Stimulated activated CD8-positive, alpha-beta memory T cell treated with anti-CD3 and anti-CD28 coated beads, Interleukin-7, amount 100 ng/mL, for 24 hours (primary cell): Measurements from ENCODE around the gene GNG14.
A peak's percentile ranks its signal among the peaks of the same experiment; 100 is the strongest.
"Not testable (repeated sequence)": the region's sequence is repeated elsewhere in the genome, so short reads cannot be mapped to it uniquely, and the experiment has no call there.

Experiments used
- DNase-seq: peaks from one replicate; pipeline ENCODE4 v3.0.0-alpha.2; 2020; ENCODE audit warnings: low read depth

The GNG14 gene

GRCh38 chr19:12687496-12688196 lies at the start of gene GNG14:
GNG14 (plus strand) TSS chr19:12687998; CDS start chr19:12688049, 51 bp downstream.
- DNase-seq, result no peak

- DNase-seq, result no peak
These were observed 49.1 kb upstream of the GNG14 start for GRCh38 chr19:12638611-12639182.

GRCh38 chr19:12639901-12640613 lies 47.7 kb upstream of the GNG14 start:
- DNase-seq, result peak; percentile 74

- DNase-seq, result no peak
These were observed 46.3 kb upstream of the GNG14 start for GRCh38 chr19:12641456-12641855.

GRCh38 chr19:12642506-12642905 lies 45.3 kb upstream of the GNG14 start:
- DNase-seq, result no peak

GRCh38 chr19:12643716-12644115 lies 44.1 kb upstream of the GNG14 start:
- not testable (repeated sequence) for DNase-seq

GRCh38 chr19:12646551-12646950 lies 41.2 kb upstream of the GNG14 start:
- DNase-seq, result no peak

- no peak for DNase-seq
These were observed 40.8 kb upstream of the GNG14 start for GRCh38 chr19:12647047-12647446.

GRCh38 chr19:12647490-12648071 lies 40.2 kb upstream of the GNG14 start:
- no peak for DNase-seq

GRCh38 chr19:12648088-12648487 lies 39.7 kb upstream of the GNG14 start:
- no peak for DNase-seq

GRCh38 chr19:12649941-12650340 lies 37.9 kb upstream of the GNG14 start:
- DNase-seq, result no peak

GRCh38 chr19:12652219-12652618 lies 35.6 kb upstream of the GNG14 start:
- DNase-seq, result no peak

- no peak for DNase-seq
These were observed 32.3 kb upstream of the GNG14 start for GRCh38 chr19:12655546-12655945.

GRCh38 chr19:12656899-12657571 lies 30.8 kb upstream of the GNG14 start:
- DNase-seq, result no peak

- no peak for DNase-seq
These were observed 29.8 kb upstream of the GNG14 start for GRCh38 chr19:12657966-12658365.

- no peak for DNase-seq
These were observed 26.8 kb upstream of the GNG14 start for GRCh38 chr19:12660980-12661379.

- no peak for DNase-seq
These were observed 23.2 kb upstream of the GNG14 start for GRCh38 chr19:12664406-12665280.

GRCh38 chr19:12665281-12665573 lies 22.6 kb upstream of the GNG14 start:
- no peak for DNase-seq

- DNase-seq, result no peak
These were observed 22.0 kb upstream of the GNG14 start for GRCh38 chr19:12665671-12666264.

GRCh38 chr19:12666265-12667048 lies 21.3 kb upstream of the GNG14 start, which contains the start of the genes MAN2B1 and WDR83:
MAN2B1 (minus strand) TSS chr19:12666742; CDS start chr19:12666701, 41 bp downstream.
WDR83 (plus strand) TSS chr19:12666807; CDS start chr19:12669791, 2,984 bp downstream.
- peak; percentile 60 for DNase-seq
